ENCODE data around the gene SRRM5.
"Not testable (repeated sequence)": the region's sequence is repeated elsewhere in the genome, so short reads cannot be mapped to it uniquely, and the experiment has no call there.

Gene SRRM5

DNA sequence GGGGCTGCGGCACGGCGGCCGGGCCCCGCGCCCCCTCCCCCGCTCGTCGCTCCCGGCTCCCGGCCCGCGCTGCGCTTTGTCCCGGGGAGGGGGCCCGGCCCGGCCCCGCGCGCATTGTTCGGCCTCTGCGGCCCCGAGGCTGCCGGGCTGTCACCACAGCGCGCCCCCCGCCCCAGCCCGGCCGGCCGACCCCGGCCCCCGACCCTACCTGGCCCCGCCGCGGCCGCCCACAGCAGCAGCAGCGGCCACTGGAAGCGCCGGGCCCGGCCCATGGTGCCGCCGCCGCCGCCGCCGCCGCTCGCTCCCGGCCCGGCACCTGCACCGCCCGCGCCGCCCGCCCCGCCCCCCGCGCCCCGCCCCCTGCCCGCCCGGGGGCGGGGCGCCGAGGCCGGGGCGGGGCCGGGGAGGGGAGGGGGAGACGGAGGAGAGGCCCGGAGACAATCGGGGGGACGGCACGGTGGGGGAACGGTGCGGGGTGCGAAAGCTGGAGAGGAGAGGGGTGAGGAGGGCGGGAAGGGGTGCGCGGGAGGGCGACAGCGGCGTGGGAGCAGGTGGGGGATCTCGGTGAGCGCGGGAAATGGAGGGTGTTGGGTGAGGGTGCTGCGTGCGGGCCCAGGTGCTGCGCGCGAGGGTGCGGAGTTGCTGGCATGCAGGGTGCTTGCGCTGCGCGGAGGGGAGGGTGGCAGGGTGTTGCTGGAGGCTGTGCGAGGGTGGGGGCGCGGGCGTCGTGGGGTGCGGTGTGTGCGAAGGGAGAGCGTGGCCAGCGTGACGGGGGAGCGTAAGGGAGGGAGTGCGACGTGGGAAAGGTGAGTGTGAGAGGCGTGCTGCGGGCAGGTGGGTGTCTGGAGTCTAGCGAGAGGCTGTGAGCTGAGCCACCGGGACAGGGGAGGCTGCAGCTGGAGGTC, 27.9 kb downstream of the SRRM5 start, which contains the start of gene CADM4:
Gene CADM4 (minus strand): TSS at position 332 of the 905 bp plus-strand sequence. CDS start 60 bp downstream, at position 272.
- no peak for DNase-seq

DNA sequence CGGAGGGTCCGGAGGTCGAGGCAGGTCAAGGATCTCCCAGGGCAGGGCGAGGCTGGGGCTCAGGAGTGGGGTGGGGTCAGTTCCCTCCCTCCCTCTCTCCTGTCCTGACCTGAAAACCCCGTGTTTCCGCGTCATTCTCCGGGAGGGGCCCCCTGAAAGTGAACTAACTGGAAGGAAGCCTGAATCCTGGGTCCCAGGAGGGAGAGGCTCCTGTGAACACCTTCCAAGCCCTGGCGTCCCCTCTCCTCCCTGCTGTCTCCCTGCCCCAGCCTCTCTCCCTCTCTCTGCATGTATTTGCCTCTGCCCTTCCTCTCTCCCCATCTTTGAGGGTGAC, 28.5 kb downstream of the SRRM5 start:
- DNase-seq: no peak

- no peak for DNase-seq
These were observed 29.4 kb downstream of the SRRM5 start for GRCh38 chr19:43641333-43641732.

DNA sequence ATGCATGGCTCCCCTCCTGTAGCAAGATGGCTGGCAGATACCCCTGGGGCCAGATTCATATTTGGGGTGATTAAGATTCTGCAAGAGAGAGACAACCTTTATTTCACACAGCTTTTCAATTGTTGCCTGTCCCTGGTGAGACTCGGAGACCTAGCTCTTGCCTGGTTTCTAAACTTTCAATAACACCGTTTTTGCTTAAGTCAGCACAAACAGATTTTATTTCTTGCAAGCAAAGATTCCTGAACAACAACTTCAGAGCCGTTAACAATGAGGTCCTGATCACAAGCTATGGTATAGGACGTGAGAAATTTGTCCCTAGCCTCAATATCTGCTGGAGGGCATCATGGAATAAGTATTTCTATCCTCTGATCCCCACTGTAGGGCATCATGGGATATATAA, 30.6 kb downstream of the SRRM5 start:
- DNase-seq: no peak

DNA sequence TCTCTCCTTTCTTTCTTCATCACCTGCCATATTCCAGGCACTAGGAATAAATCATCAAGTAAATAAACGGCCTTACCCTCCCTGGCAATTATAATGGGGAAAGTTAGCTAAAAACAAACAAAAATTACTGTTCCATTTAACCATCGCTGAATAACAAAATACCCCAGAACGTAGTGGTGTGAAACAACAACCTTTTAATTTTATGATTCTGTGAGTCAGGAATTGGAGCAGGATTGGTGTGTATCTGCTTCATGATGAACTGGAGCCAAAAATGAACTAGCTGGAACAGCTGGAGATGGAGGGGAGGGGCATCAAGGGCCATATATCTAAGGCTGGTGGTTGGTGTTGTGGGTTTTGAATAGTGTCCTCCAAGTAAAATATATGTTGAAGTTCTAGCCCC, 31.4 kb downstream of the SRRM5 start:
- no peak for DNase-seq

- DNase-seq: no peak
These were observed 32.3 kb downstream of the SRRM5 start for GRCh38 chr19:43644181-43644580.

GRCh38 chr19:43648633-43649032, 36.7 kb downstream of the SRRM5 start:
- DNase-seq: no peak

- DNase-seq: no peak
These were observed 37.6 kb downstream of the SRRM5 start for GRCh38 chr19:43649514-43649913.

DNA sequence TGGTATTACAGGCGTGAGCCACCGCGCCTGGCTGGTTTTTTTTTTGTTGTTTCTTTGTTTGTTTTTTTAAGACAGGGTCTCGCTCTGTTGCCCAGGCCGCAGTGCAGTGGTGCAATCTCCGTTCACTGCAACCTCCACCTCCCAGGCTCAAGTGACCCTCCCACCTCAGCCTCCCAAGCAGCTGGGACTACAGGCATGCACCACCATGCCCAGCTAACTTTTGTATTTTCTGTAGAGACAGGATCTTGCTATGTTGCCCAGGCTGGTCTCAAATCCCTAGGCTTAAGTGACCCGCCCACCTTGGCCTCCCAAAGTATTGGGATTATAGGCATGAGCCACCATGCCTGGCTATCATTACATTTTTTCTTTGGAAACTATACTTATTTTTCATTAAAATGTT, 38.4 kb downstream of the SRRM5 start:
- not testable (repeated sequence) for DNase-seq

GRCh38 chr19:43651758-43652545, 40.1 kb downstream of the SRRM5 start:
- DNase-seq: peak; percentile 22 to 34

DNA sequence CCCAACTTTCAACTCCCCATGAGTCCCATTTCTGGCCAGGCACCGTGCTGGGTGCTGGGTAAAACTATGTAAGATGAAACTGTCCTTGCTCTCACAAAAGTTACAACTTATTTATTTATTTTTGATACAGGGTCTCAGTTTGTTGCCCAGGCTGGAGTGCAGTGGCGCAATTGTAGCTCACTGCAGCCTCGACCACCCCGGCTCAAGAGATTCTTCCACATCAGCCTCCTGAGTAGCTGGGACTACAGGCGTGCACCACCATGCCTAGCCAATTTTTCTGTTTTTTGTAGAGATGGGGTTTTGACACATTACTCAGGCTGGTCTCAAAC, 40.6 kb downstream of the SRRM5 start:
- no peak for DNase-seq

- DNase-seq: no peak
These were observed 44.5 kb downstream of the SRRM5 start for GRCh38 chr19:43656436-43656835.

GRCh38 chr19:43658001-43658400, 46.1 kb downstream of the SRRM5 start:
- no peak for DNase-seq

DNA sequence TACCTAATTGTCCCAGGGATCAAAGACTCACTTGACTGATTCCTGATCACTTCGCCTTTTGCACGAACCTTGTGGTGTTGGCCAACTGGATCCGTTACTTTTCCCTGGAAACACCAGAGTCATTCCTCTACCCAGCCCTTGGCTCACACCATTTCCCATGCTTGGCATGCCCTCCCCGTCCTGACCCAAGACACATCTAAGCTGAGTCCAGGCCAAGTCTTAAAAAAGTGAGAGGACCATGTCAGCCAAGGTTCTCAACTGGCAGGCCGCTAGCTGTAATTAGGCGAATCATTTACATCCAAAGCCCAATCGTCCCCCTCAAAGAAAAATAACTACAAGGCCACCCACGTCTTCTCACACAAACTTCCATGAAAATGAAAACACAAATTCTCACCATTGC, 46.6 kb downstream of the SRRM5 start:
- no peak for DNase-seq

- no peak for DNase-seq
These were observed 48.5 kb downstream of the SRRM5 start for GRCh38 chr19:43660301-43660970.

- no peak for DNase-seq
These were observed 49.1 kb downstream of the SRRM5 start for GRCh38 chr19:43660971-43661360.

- DNase-seq: peak in 1 of 2 experiments; percentile 7
These were observed 50.6 kb downstream of the SRRM5 start for GRCh38 chr19:43662487-43662886.

- DNase-seq: no peak
These were observed 52.1 kb downstream of the SRRM5 start for GRCh38 chr19:43664018-43664417.
